GM19324 (cell line): ENCODE measurements around the gene CFAP141.
"Not testable (repeated sequence)": the region's sequence is repeated elsewhere in the genome, so short reads cannot be mapped to it uniquely, and the experiment has no call there.

ENCODE experiments used
- ATAC-seq: cut with Tn5 transposase; IDR thresholded peaks from one replicate; pipeline ENCODE4 v1.9.1; 2021; ENCODE audit warnings: mild to moderate bottlenecking, moderate library complexity; ENCODE audit not compliant: unreplicated experiment, low FRiP score

CFAP141 gene

DNA sequence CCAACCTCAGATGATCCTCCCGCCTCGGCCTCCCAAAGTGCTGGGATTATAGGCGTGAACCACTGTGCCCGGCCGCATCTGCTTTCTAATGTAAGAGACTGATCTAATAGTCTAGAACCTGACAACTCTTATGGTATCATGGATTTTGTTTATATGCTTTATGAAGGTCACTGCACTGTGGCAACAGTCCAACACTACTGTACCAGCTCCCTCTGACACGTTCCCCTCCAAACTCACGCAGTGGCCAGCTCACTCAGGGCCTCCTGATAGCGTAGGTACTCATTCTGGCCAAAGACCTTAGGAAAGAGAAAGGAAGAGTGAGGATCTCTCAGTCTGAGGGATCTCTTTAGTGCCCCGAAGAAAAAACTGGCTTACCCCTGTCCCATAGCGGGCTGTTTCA is 6.0 kb upstream of the CFAP141 start:
- no peak for ATAC-seq

- ATAC-seq, result no peak
Measured at GRCh38 chr1:154208677-154209388, 2.7 kb upstream of the CFAP141 start.

DNA sequence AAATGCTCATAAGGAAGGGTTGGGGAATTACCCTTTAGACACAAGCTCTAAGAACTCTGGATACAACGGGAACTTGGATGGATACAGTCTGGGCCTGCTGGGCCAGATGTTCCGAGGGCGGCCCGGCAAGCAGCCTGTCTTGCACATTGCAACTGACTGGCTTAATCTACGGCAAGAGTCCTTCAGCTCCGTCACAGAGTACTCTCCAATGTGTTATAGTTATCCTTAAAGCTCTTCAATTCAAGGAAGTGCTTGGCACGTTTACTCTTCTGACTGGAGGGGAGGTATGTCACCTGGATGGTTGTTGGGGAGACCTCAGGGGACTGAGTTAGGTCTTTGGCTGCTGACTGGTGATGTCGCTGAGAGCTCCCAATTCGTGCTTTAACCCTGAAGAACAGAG is 1.1 kb upstream of the CFAP141 start:
- no peak for ATAC-seq

GRCh38 chr1:154205778-154206177 is 355 bp downstream of the CFAP141 start:
- ATAC-seq, result not testable (repeated sequence)

DNA sequence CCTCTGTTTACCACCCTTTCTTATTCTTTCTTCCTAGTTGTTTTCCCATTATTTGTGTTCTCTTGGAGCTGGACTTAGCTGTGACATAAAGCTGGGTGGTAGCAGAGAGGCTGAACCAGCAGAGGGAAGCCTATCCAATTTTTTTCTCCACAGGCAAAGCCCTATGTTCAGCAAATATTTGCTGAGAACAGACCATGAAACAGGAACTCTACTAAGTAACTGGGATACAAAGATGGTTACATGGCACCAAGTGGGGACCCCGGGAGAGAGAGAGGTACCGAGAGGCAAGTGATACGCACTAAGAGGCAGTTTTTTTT is 6.6 kb downstream of the CFAP141 start:
- ATAC-seq, result no peak

GRCh38 chr1:154198756-154199562 is 7.2 kb downstream of the CFAP141 start:
- ATAC-seq, result no peak

DNA sequence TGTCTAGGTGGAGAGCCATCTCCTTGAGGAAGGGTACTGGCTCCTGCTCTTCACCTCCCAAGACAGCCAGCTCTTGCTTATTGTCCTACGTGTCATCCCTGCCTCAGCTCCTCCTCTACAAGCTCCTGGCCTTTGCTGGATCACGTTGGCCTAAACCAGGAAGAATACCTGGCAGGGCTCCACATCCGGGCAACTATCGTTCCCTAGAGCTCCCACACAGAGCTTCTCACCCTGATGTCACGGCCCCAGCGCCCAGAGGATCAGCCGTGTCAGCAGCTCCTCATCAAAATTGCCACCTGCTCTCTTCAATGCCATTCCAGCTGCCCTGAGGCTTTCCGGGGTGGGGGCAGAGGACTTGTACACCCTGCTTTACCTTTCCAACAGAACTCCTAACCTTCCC is 12.3 kb downstream of the CFAP141 start:
- ATAC-seq, result no peak

DNA sequence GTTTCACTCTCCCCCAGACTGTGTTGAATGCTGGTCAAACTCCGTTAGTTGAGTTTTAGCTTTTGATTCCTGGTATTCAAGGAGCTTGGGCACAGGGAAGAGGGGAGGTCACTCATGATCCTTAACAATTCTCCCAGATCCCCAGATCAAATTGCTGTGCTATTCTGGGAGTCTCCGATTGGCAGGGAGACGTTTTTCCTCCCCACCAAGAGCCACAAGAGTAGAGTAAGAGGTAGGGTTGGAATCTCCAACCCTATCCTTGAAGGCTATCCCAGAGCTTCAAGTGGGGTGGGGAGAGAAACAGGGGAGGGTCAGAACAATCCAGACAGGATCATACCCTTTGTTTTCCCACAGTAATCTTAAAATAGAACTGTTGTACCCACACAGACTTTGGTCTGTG is 13.7 kb downstream of the CFAP141 start:
- ATAC-seq, result no peak

GRCh38 chr1:154191990-154192461 is 14.1 kb downstream of the CFAP141 start, which contains the start of gene TPM3:
Gene TPM3, minus strand, starts transcription at chr1:154192100. Its CDS starts 82 bp downstream, at chr1:154192018.
- no peak for ATAC-seq

DNA sequence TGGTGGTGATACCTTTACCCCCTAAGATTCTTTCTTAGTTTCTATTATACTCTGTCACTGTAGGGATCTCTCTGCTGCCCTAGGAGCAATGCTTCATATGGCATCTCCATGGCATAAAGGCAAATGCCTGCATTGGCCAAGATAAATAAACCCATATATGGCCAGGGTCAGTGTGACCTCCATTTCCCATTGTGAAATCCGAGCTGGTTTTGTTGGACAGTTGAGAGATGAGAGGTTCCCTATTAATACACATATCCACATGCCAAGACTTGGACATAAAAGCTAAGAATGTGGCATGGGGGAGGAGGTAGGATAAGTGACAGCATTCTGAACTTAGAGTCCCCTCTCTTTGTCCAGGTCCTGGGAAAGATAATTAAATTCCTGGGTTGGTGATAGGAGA is 15.6 kb downstream of the CFAP141 start:
- ATAC-seq, result no peak

- no peak for ATAC-seq
Measured at GRCh38 chr1:154186852-154187501, 19.2 kb downstream of the CFAP141 start.

GRCh38 chr1:154186177-154186576 is 20.0 kb downstream of the CFAP141 start:
- no peak for ATAC-seq

DNA sequence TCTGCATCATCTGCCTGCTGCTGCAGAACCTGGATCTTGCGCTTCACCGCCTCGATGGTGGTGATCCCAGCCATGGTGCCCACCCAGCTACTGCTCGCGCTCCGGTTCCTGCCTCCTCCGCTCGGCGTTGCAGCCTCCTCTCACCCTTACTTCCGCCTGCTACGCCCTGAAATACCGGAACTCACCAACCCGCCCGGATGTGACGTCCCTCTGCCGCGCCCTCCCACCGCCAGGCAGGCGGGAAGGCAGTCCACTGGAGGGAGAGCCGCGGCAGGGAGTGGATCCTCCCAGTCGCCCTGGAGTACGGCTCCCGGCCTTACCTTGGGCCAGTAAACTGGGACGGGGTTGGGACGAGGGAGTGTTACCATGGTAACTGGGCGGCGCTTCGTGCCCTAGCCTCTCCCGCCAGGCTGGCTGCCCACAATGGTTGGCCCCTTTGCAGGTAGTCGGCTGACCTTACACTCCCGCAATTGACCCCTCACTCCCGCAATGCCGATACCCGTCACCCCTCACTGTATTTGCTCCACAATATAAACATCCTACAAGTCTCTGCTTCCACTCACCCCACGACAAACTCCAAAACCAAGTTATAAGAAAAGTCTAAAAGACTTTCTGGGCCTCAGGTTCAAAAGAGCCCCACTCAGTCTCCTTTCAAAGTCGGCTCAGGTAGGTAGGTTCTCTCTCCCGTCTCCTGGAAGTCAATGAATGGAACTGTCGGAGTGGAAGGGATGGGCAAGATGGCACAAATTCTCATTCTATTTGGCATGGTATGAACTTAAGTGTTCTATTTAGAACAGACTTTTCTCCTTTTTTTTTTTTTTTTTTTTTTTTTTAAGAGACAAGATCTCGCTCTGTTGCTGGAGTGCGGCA is 22.9 kb downstream of the CFAP141 start:
- ATAC-seq, result peak; percentile 74

DNA sequence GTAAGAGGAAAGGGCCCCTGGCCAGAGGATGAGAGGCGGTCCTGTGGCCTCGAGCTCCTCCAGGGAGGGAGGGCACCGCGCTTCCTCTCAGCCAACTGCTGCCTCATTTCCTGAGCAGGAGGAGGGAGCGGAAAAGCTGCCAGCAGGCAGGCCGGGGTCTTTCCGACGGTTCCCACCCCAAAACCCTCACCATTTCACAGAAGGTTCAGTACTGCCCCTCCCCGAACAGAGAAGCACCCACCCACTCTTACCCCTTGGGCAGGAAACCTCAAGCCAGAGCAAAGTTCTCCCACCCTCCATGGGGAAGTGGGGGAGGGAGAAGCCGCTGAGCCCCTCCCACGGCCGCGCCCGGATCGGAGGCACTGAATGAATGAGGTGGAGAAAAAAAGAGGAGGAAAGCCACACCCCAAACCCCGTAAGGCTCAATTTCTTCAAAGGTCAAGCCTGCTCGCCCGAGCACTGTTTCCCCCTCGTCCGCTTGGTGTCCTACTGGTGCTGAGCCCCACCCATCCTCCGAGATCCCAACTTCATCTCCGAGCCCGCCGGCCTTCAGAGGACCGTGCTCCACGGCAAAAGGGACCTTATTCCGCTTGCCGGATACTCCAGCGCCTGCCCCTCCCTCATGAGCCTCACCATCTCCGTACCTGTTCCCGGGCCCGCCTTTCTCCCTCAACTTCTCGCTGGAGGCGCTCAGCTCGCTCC is 23.6 kb downstream of the CFAP141 start:
- ATAC-seq, result peak; percentile 53

DNA sequence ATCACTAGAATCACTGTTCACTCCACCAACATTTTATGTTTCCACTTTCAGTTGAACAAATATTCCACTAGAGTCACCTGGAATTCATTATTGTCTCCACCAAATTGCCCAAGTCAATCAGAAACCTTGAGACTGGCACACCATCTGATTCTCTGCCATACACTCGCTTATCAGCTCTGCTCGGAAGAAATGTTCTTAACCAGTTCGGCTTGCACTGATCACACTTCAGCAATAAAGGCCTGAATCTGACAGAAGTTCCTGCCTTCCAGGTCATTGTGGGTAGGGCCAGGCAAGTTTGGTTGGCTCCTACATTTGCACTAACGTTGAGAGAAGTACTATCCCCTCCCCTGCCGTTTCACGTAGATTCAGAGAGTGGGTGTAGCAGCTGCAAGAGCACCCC is 24.2 kb downstream of the CFAP141 start:
- no peak for ATAC-seq

DNA sequence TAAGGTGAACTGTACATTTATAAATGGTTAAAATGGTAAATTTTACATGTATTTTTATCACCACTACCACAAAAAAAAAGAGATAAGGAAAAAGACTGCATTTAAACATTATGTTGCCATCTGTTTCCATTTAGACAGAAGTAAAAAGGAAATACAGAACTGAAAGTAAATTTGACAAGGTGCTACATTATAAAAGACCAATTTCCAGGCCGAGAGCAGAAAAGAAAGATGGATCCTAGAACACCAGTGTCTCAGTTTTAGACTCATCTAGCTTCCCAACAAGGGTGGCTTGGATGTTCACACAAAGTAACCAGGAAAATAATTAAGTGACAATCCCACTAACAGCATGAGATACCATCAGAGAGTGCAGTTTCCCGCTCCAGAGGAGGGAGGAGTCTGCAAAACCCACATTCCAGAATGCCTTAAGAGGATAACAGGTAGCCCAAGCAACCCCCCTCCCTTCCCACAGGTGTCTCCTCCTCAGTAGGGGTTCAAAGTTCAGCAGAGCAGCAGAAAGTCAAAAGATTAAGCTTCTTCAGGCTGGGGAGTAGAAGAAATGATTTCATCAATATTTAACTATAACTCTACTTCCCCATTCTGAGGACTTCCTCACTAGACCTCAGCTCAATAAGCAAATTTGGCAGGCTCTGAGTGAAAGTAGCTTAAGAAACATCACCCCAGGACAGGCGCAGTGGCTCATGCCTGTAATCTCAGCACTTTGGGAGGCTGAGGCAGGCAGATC is 26.0 kb downstream of the CFAP141 start:
- ATAC-seq, result no peak

DNA sequence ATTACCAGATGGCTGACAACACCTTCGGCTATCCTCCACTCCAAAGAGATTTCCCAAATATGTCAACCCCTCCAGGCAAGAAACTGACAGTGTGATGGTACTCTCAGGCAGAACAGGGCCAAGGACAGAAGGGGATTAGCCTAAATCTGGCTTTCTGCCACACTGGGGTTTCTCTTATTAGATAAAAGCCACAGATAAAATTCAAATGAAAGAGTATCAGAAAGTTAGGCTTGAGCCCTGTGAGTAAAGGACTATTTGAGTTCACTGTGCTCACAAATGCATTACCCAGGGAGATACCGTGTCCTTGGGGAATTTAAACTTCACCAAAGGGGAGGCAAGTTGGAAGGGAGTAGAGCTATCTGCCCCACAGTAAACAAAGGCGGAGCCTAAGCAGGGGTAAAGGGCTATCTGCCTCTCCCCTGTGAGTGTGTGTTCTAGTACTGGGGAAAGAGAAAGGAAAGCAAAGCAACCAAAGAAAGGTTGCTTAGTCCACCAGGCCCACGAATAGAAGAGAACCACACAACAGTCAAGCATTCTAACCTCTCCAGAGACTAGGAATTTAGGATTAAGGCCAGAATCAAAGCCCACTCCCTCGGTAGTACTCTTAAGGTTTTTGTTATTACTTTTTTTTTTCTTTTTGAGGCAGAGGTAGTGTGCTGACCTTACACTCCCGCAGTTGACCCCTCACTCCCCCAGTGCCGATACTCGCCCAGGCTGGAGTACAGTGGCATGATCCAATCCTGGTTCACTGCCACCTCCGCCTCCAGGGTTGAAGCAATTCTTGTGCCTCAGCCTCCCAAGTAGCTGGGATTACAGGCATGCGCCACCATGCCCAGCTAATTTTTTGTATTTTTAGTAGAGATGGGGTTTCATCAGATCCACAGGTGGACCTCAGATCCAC is 27.0 kb downstream of the CFAP141 start:
- ATAC-seq, result no peak

GRCh38 chr1:154178013-154178412 is 28.1 kb downstream of the CFAP141 start:
- ATAC-seq, result no peak
